ENCODE results near the gene FNDC5. TPM values are rescaled to one million over a fixed set of nuclear protein-coding genes. Genes with fewer than 3 reads are reported as not detected.
"Not testable (repeated sequence)": the region's sequence is repeated elsewhere in the genome, so short reads cannot be mapped to it uniquely, and the experiment has no call there.

The FNDC5 gene
- total RNA-seq = 156 TPM
- long read RNA-seq, transcript FNDC5-201 (6 exons, 2,732 nt) = major isoform, 40 of 291 reads
- long read RNA-seq, partial matches to known transcripts = 125 of 291 reads
- long read RNA-seq, other reads (novel, unspliced or antisense) = 125 of 291 reads

DNA sequence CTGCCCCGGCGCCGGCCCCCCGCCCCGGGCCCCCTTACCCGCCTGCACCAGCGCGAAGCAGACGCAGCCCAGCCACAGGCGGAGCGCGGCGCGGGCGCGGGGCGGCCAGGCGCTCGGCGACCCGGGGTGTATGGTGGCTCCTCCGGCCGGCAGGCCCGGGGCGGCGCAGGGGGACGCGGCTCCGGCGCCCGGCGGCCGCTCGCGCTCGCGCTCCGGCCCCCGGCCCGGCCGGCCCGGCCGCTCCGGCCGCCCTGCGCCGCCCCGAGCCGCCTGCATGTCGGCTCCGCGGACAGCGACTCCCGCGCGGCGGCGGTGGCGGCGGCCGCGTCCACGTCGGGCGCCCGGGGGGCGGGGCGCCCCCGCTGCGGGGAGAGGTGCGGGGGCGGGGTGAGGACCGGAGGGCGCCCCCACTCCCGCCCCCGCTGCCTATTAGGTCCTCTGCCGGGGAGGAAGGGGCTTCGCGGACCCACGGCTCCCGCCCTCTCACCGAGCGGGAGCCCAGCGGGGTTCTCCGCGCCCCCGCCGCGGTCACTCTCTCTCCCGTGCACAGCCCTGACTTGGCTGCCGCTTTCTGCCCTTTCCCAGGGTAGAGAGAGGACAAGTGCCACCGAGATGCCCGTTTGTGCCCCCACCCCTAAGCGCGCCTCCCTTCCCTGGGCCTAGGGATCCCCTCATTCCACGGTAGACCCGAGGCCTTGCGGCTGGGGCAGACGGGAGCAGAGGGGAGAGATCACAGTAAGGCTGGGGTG, at the start of gene FNDC5:
Gene FNDC5, minus strand, starts transcription at position 298 of the 749 bp plus-strand sequence.
- ATAC-seq = peak; percentile 55
- intact Hi-C loops (cut with micrococcal nuclease) = no loop called here
- DNase-seq = peak; percentile 62

- intact Hi-C loops (cut with micrococcal nuclease) = no loop called here
- DNase-seq (no peak), ATAC-seq (peak; percentile 22)
Observed at GRCh38 chr1:32919811-32920733, 49.4 kb upstream of the FNDC5 start.

DNA sequence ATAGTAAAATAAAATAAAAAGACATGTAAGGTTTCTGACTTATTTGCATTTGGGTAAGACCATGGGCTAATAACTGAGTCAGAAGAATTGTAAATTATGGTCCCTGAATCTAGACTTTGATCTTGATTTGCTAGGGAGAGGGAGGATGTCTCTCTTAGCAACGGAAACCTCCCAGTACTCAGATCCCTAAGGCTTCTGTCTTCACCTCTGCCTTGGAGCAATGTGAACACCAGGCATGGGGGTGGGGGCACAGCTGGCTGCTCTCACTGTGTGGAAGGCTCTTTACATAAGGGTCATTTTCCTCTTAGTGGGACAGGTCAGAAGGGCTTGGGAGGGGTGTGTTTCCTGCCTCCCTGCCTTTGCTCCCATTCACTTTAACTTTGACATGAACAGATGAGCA, 47.5 kb upstream of the FNDC5 start:
- no peak for DNase-seq
- no peak for ATAC-seq
- intact Hi-C loops (cut with micrococcal nuclease) = no loop called here

DNA sequence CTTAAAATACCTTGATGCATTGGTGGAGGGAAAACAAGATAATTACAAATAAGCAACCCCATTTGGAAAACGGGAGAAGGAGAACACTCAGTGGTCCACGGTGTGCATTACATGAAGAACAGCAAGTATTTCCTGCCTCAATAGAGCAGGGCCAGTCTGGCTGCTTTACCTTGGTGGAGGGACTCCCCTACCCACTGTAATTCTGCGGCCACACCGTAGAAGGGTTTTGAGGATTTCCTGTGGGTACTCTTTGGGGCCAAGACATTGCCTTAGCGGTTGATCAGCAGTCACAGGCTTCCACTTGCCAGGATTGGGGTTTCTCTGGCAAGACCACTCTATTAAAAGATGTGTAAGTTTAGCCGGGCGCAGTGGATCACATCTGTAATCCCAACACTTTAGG, 46.8 kb upstream of the FNDC5 start:
- no peak for ATAC-seq
- intact Hi-C loops (cut with micrococcal nuclease) = no loop called here
- DNase-seq = no peak

DNA sequence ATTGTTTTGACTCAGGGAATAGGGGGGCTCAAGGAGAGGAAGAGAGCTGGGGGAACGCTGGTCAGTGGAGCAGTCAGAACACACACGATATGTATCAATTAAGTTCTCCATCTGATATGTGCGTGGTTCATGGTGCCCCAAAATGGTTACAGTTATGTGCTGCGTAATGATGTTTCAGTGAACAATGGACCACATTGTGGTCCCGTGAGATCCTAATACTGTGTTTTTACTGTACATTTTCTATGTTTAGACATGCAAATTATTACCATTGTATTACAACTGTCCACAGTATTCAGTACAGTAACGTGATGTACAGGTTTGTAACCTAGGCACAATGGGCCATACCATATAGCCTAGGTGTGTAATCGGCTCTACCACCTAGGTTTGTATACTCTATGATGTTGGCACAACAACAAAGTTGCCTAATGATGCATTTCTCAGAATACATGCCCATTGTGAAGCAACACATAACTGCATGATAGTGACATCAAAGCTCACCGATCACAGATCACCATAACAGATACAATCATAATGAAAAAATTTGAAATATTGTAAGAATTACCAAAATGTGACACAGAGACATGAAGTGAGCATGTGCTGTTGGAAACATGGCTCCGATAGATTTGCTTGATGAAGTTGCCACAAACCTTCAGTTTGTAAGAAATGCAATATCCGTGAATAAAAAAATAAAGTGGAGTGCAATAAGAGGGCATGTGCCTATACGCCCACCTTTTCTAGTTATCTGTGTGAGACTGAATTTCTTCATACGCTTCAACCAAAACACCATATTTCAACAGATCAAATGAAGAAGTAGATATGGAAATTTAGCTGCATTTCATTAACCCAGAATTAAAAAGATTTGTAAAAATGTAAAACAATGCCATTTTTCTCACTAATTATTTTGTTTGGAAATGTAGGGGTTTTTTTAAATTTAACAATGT, 45.3 kb upstream of the FNDC5 start:
- ATAC-seq (no peak), DNase-seq (no peak)
- intact Hi-C loops (cut with micrococcal nuclease) = no loop called here

DNA sequence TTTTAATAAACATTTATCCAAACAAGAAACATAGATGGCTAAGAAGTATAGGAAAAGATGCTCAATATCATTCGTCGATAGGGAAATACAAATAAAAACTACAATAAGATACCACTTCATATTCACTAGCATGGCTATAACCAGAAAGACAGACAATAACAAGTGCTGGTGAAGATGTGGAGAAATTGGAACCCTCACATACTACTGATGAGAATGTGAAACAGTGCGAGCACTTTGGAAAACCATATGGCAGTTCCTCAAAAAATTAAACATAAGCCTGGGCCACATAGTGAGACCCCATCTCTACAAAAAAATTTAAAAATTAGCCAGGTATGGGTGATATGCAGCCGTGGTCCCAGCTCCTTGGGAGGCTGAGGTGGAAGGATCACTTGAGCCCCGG, 39.6 kb upstream of the FNDC5 start:
- DNase-seq (no peak), ATAC-seq (no peak)
- intact Hi-C loops (cut with micrococcal nuclease) = no loop called here

- ATAC-seq (no peak), DNase-seq (no peak)
- intact Hi-C loops (cut with micrococcal nuclease) = no loop called here
Observed at GRCh38 chr1:32907435-32907834, 36.7 kb upstream of the FNDC5 start.

GRCh38 chr1:32906654-32907053, 35.9 kb upstream of the FNDC5 start:
- intact Hi-C loops (cut with micrococcal nuclease) = no loop called here
- no peak for DNase-seq
- no peak for ATAC-seq

GRCh38 chr1:32905588-32905987, 34.9 kb upstream of the FNDC5 start:
- ATAC-seq; intact Hi-C loops (cut with micrococcal nuclease): not testable (repeated sequence)

GRCh38 chr1:32904797-32905196, 34.1 kb upstream of the FNDC5 start:
- ATAC-seq = no peak
- DNase-seq = no peak
- intact Hi-C loops (cut with micrococcal nuclease) = no loop called here

More at GRCh38 chr1:32905588-32905987, 34.9 kb upstream of the FNDC5 start:
- not testable (repeated sequence) for DNase-seq

- ATAC-seq (no peak), DNase-seq (no peak)
- intact Hi-C loops (cut with micrococcal nuclease) = no loop called here
Observed at GRCh38 chr1:32903991-32904785, 33.5 kb upstream of the FNDC5 start.

DNA sequence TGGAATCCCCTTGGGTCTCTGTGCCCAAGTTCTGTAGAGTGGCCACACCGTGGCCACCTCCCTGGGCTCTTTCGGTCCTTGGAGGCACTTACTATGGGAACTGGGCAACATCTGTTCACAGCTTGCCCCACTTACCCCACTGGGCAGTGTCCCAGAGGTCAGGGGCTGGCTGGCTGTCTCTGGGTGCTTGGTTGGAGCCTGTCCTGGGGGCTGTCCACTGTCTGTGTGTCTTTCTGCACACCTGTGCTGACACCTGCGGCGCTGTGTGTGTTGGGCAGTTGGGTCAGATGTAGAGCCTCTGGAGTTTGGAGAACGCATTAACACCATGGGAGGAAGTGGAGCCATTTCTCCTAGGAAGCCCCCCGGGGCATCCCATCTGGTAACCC, 31.8 kb upstream of the FNDC5 start:
- DNase-seq (no peak), ATAC-seq (no peak)
- intact Hi-C loops (cut with micrococcal nuclease) = no loop called here

DNA sequence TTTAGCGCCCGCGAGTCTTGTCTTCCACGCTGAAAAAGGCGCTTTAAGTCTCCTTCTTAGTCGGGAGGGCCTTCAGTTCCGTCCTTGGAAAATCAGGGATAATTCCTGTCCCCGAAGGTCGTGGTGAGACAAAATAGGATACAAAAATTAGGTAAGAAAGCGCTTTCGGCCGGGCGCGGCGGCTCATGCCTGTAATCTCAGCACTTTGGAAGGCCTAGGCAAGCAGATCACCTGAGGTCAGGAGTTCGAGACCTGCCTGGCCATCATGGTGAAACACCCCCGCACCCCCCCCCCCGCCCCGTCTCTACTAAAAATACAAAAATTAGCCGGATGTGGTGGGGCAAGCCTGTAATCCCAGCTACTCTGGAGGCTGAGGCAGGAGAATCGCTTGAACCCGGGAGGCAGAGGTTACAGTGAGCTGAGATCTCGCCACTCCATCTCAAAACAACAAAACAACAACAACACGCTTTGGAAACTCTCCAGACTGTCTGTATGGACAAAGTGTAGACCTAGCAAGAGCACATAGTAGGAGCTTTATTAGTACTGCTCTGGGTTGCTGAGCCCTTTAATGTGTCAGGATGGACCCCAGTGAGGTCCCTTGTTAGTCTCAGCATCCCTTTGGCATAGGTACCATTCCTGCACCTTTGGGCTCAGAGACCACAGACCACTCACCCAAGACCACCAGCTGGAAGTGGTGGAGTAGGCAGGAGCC, 31.3 kb upstream of the FNDC5 start:
- DNase-seq (no peak), ATAC-seq (no peak)
- intact Hi-C loops (cut with micrococcal nuclease) = no loop called here

DNA sequence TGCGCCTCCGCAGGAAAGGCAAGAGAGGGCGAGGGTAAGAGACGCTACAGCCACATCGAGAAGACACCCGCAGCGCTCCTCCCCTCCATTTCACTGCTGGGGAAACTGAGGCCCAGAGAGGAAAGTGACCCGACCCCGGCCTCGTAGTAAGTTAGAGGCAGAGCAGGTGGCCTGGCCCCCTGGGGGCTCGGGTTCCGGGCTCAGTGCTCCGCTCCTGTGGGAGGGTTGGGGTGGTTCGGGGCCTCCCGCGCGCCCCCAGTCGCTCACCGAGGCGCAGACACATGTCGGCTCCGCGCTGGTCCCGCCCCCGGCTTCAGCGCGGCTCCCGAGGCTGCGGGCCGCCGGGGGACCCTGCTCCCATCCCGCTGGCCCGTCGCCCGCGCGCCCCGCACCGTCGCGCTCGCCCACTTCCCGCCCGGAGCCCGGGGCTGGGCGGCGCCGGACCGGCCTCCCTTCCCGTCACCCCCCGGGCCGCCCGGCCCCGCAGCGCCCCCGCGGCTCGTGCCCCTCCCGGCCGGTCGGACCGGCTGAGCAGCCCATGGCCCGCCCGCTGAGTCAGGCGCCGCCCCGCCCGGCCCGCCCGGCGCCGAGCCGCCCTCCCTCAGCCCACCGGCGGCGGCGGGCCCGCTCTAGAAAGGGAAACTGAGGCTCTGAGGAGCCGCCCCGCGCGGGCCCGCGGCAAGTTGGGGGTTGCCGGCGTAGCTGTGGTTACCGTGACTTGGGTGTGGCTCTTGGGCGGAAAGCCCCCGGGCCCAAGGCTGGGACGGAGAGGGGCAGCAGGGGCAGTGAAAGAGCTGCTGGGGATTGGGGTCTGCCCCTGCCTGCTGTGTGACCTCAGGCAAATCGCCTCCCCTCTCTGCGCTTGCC, 30.5 kb upstream of the FNDC5 start, which contains the start of gene TMEM54:
Gene TMEM54, minus strand, starts transcription at position 434 of the 867 bp plus-strand sequence. Its CDS starts 151 bp downstream, at position 283.
- peak; percentile 91 for ATAC-seq
- peak; percentile 73 for DNase-seq
- intact Hi-C loops (cut with micrococcal nuclease) = no loop called here

DNA sequence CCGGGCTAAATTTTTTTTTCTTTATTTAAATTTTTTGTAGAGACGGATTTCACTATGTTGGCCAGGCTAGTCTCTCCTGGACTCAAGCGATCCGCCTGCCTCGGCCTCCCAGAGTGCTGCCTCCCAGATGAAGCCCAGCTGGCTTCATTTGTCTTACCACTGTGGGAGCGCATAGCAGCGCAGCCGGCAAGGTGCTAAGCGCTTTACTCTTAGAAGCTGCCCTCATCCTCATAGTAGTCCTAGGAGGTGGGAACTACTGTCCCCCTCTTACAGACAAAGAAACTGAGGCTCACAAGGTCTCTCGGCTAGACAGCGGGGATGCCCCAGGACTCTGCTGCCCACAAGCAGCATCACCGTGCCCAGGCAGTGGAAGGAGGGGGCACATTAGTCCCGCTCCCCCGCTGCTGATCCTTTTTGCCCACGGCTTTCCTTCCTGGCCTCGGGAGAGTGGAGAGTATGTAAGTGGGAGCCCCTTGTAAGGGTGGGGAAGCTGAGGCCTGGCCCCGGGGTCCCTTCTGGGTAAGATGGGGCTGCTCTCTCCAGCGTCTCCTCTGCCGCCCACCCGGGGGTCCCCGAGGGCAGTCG, 29.8 kb upstream of the FNDC5 start:
- ATAC-seq (peak; percentile 21), DNase-seq (no peak)
- intact Hi-C loops (cut with micrococcal nuclease) = no loop called here

DNA sequence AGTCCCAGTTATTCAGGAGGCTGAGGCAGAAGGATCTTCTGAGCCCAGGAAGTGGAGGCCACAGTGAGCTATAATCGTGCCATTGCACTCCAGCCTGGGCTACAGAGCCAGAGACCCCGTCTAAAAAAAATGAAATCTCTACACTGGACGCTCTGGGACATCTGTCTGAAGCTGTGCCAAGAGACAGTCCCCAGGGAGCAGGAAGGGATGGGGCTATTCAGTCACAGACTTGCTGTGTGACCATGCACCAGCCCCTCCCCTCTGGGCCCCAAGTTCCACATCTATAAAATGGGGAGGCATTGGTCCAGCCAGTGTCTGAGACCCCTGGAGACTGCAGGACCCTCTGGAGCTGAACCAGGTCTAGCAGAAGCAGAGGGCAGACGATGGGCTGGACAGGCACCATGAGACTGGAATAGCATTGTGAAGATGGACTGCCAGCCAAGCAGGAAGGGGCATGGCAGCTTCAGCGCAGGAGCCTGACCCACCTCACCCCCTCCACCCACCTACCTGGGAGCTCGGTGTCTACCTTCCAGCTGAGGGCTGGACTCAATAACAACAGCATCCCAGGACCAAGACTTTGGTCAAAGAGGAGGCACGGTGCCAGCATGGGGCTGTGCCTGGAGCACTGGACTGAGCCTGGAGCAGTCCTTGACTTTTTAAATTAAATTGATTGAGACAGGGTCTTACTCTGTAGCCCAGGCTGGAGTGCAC, 29.0 kb upstream of the FNDC5 start:
- no peak for ATAC-seq
- intact Hi-C loops (cut with micrococcal nuclease) = no loop called here
- no peak for DNase-seq

Measured in left ventricle myocardium superior (tissue), 1 donor.